Activated T-cell treated with anti-CD3 and anti-CD28 coated beads, Interleukin-2, amount 50 U/mL, for 4 hours (primary cell): ENCODE results near the gene RBM15B. TPM values are rescaled to one million over a fixed set of nuclear protein-coding genes. Genes with fewer than 3 reads are reported as not detected.
"Not testable (repeated sequence)": the region's sequence is repeated elsewhere in the genome, so short reads cannot be mapped to it uniquely, and the experiment has no call there.

Source experiments
- ATAC-seq, 2 donors: fragments of 200-7000 bp; cut with Tn5 transposase; one replicate each; pipeline ENCODE4 v1.10.0; 2021
- DNase-seq: peaks from one replicate; pipeline ENCODE4 v3.0.0-alpha.2; 2020
- H3K27me3 Mint-ChIP-seq: one replicate; pipeline ENCODE4 v1.8.0; 2021; ENCODE audit warnings: low read depth, mixed read lengths
- H3K36me3 Mint-ChIP-seq: one replicate; pipeline ENCODE4 v1.8.0; 2022; ENCODE audit warnings: mixed read lengths; ENCODE audit not compliant: insufficient read depth
- H3K4me1 Mint-ChIP-seq: one replicate; pipeline ENCODE4 v1.8.0; 2021; ENCODE audit warnings: low read depth, mixed read lengths
- H3K4me3 Mint-ChIP-seq: one replicate; pipeline ENCODE4 v1.8.0; 2021; ENCODE audit warnings: mild to moderate bottlenecking, moderate library complexity, mixed read lengths
- H3K9me3 Mint-ChIP-seq: one replicate; pipeline ENCODE4 v1.8.0; 2021; ENCODE audit warnings: mixed read lengths
- total RNA-seq, 3 donors: library from RNA; stranded (reverse); gene quantifications; one replicate each; pipeline ENCODE4 v1.2.1, GENCODE V29; 2021

RBM15B gene
- total RNA-seq, 3 donors from 2014 or later = 42.1 to 43.4 (median 42.3) TPM

GRCh38 chr3:51384055-51384725 lies 6.9 kb upstream of the RBM15B start:
- H3K4me1 Mint-ChIP-seq = peaks cover 45% of the 10 kb centered on the region
- peaks cover 24% of the 10 kb centered on the region for H3K36me3 Mint-ChIP-seq
- H3K4me3 Mint-ChIP-seq = peak overlapping the region; percentile 99
- no peak for DNase-seq
- H3K9me3 Mint-ChIP-seq = no peaks in the 10 kb centered on the region
- peak; percentile 23 to 25 for ATAC-seq
- H3K27me3 Mint-ChIP-seq = no peaks in the 10 kb centered on the region

GRCh38 chr3:51384726-51385473 lies 6.2 kb upstream of the RBM15B start, which contains the start of gene MANF:
Gene MANF (plus strand): TSS chr3:51385291. CDS start chr3:51385343, 52 bp downstream.
- ATAC-seq (peak; percentile 95 to 96), DNase-seq (peak; percentile 95)
- Mint-ChIP-seq H3K4me1 (peaks cover 48% of the 10 kb centered on the region), H3K4me3 (peak within 1 kb of the TSS; percentile 99), H3K36me3 (peaks cover 26% of the 10 kb centered on the region), H3K27me3 (no peaks in the 10 kb centered on the region), H3K9me3 (no peaks in the 10 kb centered on the region)

- Mint-ChIP-seq H3K9me3 (no peaks in the 10 kb centered on the region), H3K27me3 (no peaks in the 10 kb centered on the region), H3K36me3 (peaks cover 26% of the 10 kb centered on the region), H3K4me3 (peak overlapping the region; percentile 99), H3K4me1 (peaks cover 53% of the 10 kb centered on the region)
- DNase-seq (no peak), ATAC-seq (no peak)
Observed at GRCh38 chr3:51385621-51386091, 5.4 kb upstream of the RBM15B start.

- ATAC-seq (no peak), DNase-seq (no peak)
- Mint-ChIP-seq H3K4me1 (peaks cover 55% of the 10 kb centered on the region), H3K36me3 (peaks cover 26% of the 10 kb centered on the region), H3K9me3 (no peaks in the 10 kb centered on the region), H3K27me3 (no peaks in the 10 kb centered on the region), H3K4me3 (peak overlapping the region; percentile 99)
Observed at GRCh38 chr3:51386159-51386851, 4.8 kb upstream of the RBM15B start.

- ATAC-seq (no peak), DNase-seq (no peak)
- Mint-ChIP-seq H3K4me1 (peaks cover 57% of the 10 kb centered on the region), H3K27me3 (no peaks in the 10 kb centered on the region), H3K4me3 (peak overlapping the region; percentile 99), H3K9me3 (no peaks in the 10 kb centered on the region), H3K36me3 (peaks cover 26% of the 10 kb centered on the region)
Observed at GRCh38 chr3:51386852-51387229, 4.2 kb upstream of the RBM15B start.

- H3K9me3 Mint-ChIP-seq, H3K27me3 Mint-ChIP-seq, ATAC-seq, DNase-seq: not testable (repeated sequence)
- Mint-ChIP-seq H3K36me3 (peaks cover 26% of the 10 kb centered on the region), H3K4me1 (peaks cover 57% of the 10 kb centered on the region), H3K4me3 (peak overlapping the region; percentile 99)
Observed at GRCh38 chr3:51387281-51387680, 3.8 kb upstream of the RBM15B start.

GRCh38 chr3:51388286-51389029 lies 2.6 kb upstream of the RBM15B start:
- no peak for DNase-seq
- Mint-ChIP-seq H3K36me3 (peaks cover 33% of the 10 kb centered on the region), H3K4me3 (no peak overlapping the region), H3K4me1 (peaks cover 60% of the 10 kb centered on the region), H3K9me3 (no peaks in the 10 kb centered on the region), H3K27me3 (no peaks in the 10 kb centered on the region)
- ATAC-seq = no peak

GRCh38 chr3:51389423-51390183 lies 1.5 kb upstream of the RBM15B start:
- Mint-ChIP-seq H3K27me3 (no peaks in the 10 kb centered on the region), H3K36me3 (peaks cover 39% of the 10 kb centered on the region), H3K9me3 (no peaks in the 10 kb centered on the region), H3K4me1 (peaks cover 65% of the 10 kb centered on the region), H3K4me3 (no peak overlapping the region)
- DNase-seq (peak; percentile 40), ATAC-seq (no peak)

- peaks cover 44% of the 10 kb centered on the region for H3K36me3 Mint-ChIP-seq
- no peaks in the 10 kb centered on the region for H3K9me3 Mint-ChIP-seq
- DNase-seq (no peak), ATAC-seq (peak in 1 of 2 donors; percentile 3)
- peaks cover 72% of the 10 kb centered on the region for H3K4me1 Mint-ChIP-seq
- H3K4me3 Mint-ChIP-seq = peak overlapping the region; percentile 70
- no peaks in the 10 kb centered on the region for H3K27me3 Mint-ChIP-seq
Observed at GRCh38 chr3:51390246-51391074, 625 bp upstream of the RBM15B start.

GRCh38 chr3:51391566-51392354 lies 675 bp downstream of the RBM15B start:
- peaks cover 69% of the 10 kb centered on the region for H3K4me1 Mint-ChIP-seq

GRCh38 chr3:51392355-51393133 lies 1.5 kb downstream of the RBM15B start:
- no peaks in the 10 kb centered on the region for H3K9me3 Mint-ChIP-seq
- no peaks in the 10 kb centered on the region for H3K27me3 Mint-ChIP-seq
- H3K36me3 Mint-ChIP-seq = peaks cover 36% of the 10 kb centered on the region
- peaks cover 69% of the 10 kb centered on the region for H3K4me1 Mint-ChIP-seq
- DNase-seq = no peak
- ATAC-seq = no peak
- H3K4me3 Mint-ChIP-seq = peak overlapping the region; percentile 88

More at GRCh38 chr3:51391566-51392354, 675 bp downstream of the RBM15B start:
- peak overlapping the region; percentile 88 for H3K4me3 Mint-ChIP-seq
- DNase-seq (peak; percentile 43), ATAC-seq (peak; percentile 10 to 25)
- H3K27me3 Mint-ChIP-seq = no peaks in the 10 kb centered on the region
- peaks cover 37% of the 10 kb centered on the region for H3K36me3 Mint-ChIP-seq
- no peaks in the 10 kb centered on the region for H3K9me3 Mint-ChIP-seq
